ENCODE data around the gene DNAJC30. TPM values are rescaled to one million over a fixed set of nuclear protein-coding genes. Genes with fewer than 3 reads are reported as not detected.

The DNAJC30 gene
- total RNA-seq: 2.3 and 2.4 TPM in 2 replicates

DNA sequence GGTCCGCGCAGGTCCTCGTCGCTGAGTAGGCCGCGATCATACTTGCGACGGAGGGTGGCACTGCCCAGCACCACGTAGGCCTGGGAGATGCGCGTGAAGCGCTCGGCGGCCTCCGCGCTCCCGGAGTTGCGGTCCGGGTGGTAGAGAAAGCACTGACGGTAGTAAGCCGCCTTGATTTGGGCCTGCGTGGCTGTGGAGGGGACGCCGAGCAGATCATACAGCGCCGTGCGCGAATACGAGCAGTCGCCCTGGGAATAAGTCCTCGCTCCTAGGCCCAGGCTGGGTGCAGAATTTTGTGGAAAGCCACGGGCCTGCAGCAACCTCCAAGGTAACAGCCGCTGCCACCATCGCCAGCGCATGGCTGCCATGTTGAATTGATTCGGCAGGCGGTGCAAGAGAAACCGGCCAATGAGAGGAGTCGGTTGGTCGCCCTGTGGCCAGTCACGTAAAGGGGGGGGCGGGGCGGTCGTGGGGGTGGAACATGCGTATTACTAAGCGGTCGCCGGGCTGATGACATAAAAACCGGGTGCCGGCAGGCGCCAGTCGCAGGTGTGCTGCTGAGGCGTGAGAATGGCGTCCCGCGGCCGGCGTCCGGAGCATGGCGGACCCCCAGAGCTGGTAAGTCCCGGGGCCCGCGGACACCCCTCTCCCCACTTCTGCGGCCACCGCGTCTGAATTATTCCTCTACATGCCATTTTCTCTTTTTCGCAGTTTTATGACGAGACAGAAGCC is at the start of gene DNAJC30, which contains the start of gene BUD23:
Gene DNAJC30, minus strand, starts transcription at position 398 of the 732 bp plus-strand sequence. Its CDS starts 30 bp downstream, at position 368.
Gene BUD23, plus strand, starts transcription at position 542 of the 732 bp plus-strand sequence. Its CDS starts 29 bp downstream, at position 571.

DNA sequence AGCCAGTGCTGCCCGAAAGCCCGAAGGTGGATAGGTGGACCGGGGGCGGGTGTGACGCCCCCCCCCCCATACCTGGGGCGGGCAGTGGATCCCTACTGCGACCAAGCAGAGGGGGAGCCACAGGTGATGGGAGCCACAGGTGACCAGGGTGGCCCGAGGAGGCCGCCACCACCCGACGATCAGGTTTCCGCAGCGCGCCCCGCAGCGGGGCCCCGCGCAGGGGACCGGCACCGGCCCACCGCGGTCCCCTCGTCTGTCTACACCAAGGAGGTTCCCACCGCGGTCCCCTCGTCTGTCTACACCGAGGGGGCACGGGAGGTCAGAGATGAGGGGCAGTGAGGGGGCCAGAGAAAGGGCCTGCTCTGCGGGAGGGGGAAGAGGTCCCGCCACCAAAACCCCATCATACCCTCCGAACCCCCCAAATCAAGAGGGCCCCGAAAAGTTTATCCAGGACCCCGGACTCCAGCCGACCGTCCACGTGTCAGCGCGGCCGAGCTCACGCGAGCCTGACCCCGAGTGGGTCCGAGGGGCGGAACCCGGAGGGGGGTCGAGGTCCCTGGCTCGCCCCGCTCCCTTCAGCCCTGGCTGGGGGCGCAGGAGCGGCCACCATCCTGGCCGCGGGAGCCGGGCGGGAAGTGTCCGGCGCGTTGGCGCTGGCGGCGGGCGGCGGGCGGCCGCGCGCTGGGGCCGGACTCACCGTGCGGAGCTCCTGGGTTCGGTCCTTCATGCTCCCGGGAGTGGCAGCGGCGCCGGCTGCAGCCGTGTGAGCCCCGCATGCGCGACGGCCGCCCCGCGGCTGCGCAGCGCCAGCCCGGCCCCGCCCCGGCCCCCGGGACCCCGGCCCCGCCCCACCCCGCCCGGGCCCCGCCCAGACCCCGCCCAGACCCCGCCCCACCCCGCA is 35.9 kb upstream of the DNAJC30 start, which contains the start of gene STX1A:
Gene STX1A, minus strand, starts transcription at position 765 of the 901 bp plus-strand sequence. Its CDS starts 38 bp downstream, at position 727.

DNA sequence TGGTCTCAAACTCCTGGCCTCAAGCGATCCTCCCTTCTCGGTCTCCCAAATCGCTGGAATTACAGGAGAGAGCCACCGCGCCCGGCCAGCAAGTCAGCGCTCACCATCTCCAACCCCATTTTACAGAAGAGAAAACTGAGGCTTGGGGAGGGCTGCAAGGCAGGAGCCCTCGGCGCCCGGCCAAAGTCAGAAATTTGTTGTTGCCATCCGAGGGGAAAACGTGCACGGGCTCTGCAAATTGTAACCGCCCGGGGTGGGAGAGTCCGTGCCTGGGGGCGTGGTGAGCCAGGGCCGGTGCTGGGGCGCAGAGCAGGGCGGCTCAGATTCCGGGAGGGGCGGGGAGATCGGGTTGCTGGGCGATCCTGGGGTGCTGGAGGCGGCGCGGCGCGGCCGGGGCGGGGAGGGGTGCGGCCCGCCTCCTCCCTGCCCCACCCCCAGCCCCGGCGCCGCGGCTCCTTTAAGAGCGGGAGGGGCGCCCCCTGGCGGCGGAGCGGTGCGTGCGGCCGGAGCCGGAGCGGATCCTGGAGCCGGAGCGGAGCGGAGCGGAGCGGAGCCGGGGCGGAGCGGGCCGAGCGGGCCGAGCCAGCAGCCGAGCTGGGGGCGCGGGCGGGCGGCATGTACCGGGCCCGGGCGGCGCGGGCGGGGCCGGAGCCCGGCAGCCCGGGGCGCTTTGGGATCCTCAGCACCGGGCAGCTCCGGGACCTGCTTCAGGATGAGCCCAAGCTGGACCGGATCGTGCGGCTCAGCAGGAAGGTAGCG is 15.7 kb downstream of the DNAJC30 start, which contains the start of gene VPS37D:
Gene VPS37D, plus strand, starts transcription at position 488 of the 759 bp plus-strand sequence. Its CDS starts 128 bp downstream, at position 616.

Other genes with a start within 250 kb of the DNAJC30 start
- 0.89 and 0.92 TPM in 2 replicates for gene FZD9, start 249.7 kb downstream of the DNAJC30 start, total RNA-seq
- 48.7 and 66.7 TPM in 2 replicates for gene BAZ1B, start 161.2 kb downstream of the DNAJC30 start, total RNA-seq
- 14.8 and 18.6 TPM in 2 replicates for gene BCL7B, start 125.8 kb downstream of the DNAJC30 start, total RNA-seq
- 114 and 120 TPM in 2 replicates for gene TBL2, start 104.9 kb downstream of the DNAJC30 start, total RNA-seq
- gene MLXIPL, start 58.9 kb downstream of the DNAJC30 start, total RNA-seq: not detected in 2 replicates
- gene VPS37D, start 15.6 kb downstream of the DNAJC30 start, total RNA-seq: 3.0 and 5.9 TPM in 2 replicates
- 40.6 and 54.0 TPM in 2 replicates for gene BUD23, start 144 bp upstream of the DNAJC30 start, total RNA-seq
- gene STX1A, start 36.2 kb upstream of the DNAJC30 start, total RNA-seq: 13.1 and 49.6 TPM in 2 replicates
- gene ABHD11, start 55.3 kb upstream of the DNAJC30 start, total RNA-seq: 4.5 and 6.6 TPM in 2 replicates
- gene CLDN3, start 86.8 kb upstream of the DNAJC30 start, total RNA-seq: not detected in 2 replicates
- gene CLDN4, start 147.5 kb upstream of the DNAJC30 start, total RNA-seq: 0.89 and 7.7 TPM in 2 replicates
- gene METTL27, start 159.1 kb upstream of the DNAJC30 start, total RNA-seq: 5.0 and 9.6 TPM in 2 replicates
- gene TMEM270, start 177.7 kb upstream of the DNAJC30 start, total RNA-seq: not detected in 2 replicates

Measured in smooth muscle cell of the umbilical artery (primary cell).